Measurements from ENCODE around the gene RPS6KA2.
"Not testable (repeated sequence)": the region's sequence is repeated elsewhere in the genome, so short reads cannot be mapped to it uniquely, and the experiment has no call there.

RPS6KA2 gene

DNA sequence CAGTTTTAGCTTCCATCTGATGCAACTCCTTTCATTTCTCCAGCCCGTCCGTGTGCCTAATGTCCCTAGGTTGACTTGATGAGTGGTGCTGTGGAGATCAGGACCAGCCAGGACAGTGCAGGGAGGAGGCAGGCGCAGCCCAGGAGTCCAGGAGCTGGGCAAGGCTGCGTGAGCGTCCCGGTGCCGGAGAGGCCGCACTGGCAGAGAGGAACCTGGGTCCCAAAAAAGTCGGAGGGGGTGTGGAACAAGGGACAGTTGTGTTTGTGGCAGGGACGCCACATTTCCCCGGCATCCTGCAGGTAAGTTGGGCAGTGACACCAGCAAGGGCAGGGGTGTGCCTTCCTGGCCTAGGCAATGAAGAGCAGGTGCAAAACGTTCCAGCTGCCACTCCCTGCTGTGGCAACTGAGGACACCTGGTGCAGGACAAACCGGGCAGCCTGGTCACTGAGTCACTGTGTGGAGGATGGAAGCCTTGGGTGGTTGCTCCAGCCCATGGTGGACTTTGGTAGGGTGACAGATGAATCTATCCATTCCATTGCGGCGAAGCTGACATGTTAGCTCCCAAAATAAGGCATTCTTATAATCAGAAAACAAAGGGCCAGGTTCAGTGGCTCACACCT lies 93.7 kb downstream of the RPS6KA2 start:
- no peak for DNase-seq (ENCODE audit: low read depth in 4 of 4, low spot score in 1 of 4)

DNA sequence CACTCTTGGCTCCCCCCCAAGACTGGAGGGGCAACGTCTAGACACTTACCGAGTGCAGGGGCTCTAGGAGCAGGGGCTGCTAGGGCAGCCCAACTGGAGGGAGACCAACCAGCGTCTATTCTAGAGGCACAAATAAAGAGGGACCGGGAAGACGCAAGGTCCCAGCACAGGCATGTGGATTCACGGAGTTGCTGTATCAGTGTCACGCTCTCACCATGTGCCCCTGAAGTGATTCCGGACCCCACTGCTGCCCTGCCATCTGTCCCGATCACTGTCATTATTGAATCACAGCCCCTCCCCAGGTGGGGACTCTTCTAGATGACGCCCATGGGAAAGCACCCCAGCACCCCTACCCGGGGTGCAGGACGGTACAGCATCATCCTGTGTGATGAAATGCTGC lies 94.7 kb downstream of the RPS6KA2 start:
- DNase-seq (ENCODE audit: low read depth in 4 of 4, low spot score in 1 of 4), result no peak

DNA sequence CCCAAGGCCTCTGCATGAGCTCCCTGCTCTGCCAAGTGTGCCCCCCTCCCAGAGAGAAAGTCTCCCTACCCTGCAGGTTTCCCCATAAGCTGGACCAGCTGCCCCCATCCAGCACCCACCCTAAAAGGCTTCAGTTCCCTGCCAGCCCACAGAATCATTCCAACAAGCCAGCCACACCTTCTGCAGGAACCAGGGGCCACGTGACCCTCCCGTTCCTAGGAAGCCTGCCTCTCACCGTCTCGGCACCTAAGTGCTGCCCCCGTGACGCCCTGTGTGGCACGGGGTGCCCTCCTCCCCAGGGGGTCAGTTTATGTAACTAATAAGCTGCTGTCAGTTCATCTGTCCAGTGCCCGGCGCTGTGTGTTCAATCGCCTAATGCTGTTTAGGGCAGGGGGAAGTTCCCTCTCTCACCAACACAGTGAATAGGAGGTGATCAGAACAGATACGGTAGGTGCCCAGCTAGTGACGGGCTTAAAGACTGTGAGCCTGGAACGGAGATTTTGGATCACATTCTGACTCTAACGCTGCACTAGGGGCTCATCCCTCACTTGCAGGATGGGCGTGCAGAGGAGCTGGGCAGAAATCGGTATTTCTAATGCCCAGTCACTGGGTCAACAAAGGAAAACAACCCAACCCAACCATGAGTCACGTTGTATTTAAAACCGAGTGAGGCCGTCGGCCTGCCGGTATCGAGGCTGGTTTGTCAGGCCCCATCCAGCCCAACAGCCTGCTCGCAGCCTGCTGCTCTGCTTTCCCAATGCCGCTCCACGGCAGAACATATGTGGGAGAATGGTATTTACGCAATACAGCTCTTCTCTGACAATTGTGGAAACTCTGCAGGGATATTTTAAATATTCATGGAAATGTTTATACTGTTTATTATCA lies 96.6 kb downstream of the RPS6KA2 start:
- no peak for DNase-seq (ENCODE audit: low read depth in 4 of 4, low spot score in 1 of 4)

GRCh38 chr6:166529586-166529985 lies 97.5 kb downstream of the RPS6KA2 start:
- no peak for DNase-seq (ENCODE audit: low read depth in 4 of 4, low spot score in 1 of 4)

DNA sequence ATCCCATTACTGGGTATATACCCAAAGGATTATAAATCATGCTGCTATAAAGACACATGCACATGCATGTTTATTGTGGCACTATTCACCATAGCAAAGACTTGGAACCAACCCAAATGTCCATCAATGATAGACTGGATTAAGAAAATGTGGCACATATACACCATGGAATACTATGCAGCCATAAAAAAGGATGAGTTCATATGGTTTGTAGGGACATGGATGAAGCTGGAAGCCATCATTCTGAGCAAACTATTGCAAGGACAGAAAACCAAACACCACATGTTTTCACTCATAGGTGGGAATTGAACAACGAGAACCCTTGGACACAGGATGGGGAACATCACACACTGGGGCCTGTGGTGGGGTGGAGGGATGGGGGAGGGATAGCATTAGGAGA lies 98.0 kb downstream of the RPS6KA2 start:
- DNase-seq (ENCODE audit: low read depth in 4 of 4, low spot score in 1 of 4), result not testable (repeated sequence)

DNA sequence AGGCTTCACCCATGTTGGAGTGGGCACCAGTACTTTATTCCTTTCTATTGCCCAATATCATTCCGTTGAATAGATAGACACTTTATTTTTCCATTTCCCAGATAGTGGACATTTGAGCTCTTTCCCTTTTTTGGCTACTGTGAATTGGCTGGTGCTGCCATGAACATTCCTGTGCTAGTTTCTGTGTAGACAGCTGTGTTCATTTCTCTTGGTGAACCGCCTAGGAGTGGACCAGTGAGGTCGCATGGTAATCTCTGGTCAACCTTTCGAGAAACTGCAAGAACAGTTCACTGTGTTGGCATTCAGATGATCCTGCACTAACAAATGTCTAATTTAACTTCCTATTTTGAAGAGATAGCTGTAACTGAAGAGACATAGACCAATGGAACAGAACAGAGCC lies 99.2 kb downstream of the RPS6KA2 start:
- no peak for DNase-seq (ENCODE audit: low read depth in 4 of 4, low spot score in 1 of 4)

GRCh38 chr6:166526937-166527336 lies 100.1 kb downstream of the RPS6KA2 start:
- DNase-seq (ENCODE audit: low read depth in 4 of 4, low spot score in 1 of 4), result no peak

DNA sequence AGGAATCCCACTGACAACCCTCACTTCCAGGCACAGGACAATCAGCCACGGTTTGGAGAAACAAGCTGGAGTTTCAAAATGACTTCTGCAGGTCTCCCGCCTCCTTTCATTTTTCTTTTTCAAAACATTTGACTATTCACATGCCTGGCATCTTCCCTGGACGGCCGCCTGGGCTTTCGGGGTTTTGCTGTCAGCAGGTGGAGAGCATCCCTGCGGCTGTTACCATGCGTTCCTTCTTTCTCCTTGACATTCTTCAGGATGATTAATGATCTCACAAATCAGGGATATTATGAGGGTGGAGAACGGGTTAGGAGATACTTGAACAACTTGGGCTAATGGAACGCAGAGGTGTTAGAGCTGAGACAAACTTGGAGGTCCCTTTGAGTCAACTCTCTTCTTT lies 101.5 kb downstream of the RPS6KA2 start:
- no peak for DNase-seq (ENCODE audit: low read depth in 4 of 4, low spot score in 1 of 4)

DNA sequence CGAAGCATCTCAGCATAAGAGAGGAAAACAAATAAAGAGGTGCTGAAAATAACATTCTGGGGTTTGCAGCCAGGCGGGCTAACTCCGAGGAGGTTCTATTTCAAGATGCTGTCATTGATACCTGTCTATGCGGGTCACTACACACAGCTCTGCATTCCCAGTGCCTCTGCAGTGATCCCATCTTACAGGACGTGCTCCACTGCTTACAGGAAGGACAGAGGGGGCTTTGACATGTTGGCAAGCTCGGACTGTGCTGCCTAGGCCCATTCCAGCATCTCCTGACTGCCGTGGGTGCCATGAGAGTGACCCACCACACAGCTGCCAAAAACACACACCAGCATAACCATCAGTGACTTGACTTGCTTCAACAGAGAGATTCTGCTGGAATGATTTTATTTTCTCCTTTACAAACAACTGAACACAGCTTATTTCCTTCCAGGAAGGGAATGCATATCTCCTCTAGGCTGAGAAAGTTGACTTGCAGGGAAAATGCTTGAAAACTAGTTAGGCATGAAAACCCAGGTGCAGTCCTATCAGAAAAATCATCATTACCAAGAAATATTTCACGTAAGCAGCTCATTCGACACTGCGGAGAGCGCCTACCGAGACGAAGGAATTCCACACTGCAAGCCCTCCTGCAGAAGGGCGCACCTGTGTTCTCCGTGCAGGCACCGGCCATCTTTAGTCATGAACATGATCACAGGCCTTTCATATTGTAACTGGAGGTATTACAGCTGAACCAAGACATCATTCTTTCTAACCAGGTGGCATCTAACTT lies 103.1 kb downstream of the RPS6KA2 start:
- no peak for DNase-seq (ENCODE audit: low read depth in 4 of 4, low spot score in 1 of 4)

DNA sequence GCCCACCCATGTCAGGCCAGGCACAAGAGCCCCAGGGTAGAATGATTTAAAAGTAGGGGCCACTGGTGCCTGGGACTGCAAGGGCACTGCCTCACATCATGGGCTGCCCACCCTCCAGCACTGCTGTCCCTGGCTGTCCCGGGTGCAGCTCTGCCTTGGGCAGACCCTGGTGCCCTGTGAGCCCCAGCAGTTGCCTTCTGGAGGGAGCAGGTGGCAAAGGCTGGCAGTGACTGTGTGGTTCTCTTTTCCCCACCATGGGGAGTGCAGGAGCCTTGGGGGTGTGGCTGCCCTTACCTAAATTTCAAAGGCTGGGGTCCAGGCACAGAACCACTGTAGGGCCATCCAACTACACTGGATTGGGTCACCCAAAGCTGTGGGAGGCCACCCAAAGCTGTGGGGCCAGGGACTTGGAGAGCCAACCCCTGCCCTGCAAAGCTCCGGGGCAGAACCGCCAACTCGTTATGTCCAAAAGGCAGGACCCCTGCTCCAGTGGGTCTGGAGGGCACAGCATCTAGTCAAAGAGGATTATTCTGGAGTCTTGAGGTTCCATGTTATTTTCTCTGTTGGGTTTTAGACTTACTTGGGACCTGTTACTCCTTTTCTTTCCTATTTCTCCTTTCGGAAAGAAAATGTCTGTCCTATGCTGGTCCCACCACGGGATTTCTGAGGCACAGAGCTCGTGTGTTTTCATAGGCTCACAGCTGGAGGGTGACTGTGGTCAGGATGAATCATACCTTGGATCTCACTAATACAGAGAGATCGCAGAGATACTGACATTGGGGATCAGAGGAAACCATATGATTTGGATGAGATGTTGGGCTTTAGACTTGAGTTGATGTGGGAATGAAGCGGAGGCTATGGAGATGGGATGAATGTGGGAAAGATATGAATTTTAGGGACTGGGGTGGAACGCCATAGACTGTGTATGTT lies 105.9 kb downstream of the RPS6KA2 start:
- no peak for DNase-seq (ENCODE audit: low read depth in 4 of 4, low spot score in 1 of 4)

DNA sequence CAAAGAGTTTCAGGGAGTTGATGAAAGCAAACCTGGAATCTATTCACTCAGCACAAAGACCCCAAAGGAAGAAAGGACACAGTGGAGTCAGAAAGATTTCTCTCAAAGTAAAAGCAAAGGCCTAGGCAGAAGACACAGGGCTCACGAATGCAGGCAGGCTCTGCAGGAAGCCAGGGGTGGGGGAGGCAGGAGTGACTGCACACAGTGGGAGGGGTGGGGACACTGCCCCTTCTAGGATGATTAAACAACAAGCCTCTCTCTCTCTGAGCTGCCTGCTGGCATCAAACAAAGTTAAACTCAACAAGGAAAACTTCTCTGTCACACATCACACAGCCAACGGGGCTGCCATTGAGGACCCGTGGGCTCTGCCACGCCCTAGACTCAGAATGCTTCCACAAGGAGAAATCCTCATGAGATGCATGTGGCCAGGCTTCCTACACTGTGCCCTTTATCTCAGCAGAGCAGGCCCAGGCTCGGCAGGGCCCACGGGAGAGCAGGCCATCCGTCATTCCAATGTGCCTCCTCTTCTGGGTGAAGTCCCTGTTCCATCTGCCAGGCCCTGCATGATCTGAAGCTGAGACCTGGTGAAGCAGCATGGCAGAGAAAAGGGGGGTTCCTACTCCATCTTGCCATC lies 110.7 kb downstream of the RPS6KA2 start:
- no peak for DNase-seq (ENCODE audit: low read depth in 4 of 4, low spot score in 1 of 4)

DNA sequence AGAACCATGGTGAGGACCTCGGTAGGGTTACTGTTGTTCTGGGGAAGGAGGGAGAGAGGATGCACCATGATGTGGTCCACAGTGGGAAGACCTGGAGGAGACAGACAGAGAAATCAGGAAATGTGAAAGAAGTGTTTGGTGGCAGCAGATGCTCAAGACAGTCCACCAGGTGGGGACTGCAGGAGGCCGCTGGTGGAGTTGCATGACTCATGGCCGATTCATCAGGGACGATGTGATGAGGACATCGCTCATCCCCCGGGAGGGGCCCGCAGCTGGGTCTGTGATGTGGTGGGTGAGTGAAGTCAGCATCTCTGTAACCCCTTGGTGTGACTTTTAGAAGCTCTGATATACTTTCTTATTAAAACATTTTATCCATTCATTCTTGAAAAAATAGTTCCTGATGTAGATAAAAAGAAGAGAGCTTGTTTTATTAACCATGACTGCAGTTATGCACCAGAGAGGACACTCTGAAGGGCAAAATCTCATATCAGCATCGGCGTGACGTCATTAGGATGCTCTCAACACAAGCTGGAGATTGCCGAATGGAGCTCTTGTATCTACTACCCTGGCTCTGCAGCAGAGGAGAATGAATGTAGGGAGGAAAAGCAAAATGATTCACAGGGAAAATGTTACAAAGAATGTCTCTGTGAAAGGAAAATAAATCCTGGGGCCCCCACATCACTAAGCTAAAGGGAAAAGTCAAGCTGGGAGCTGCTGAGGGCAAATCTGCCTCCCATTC lies 111.8 kb downstream of the RPS6KA2 start:
- peak in 3 of 4 experiments; percentile 28 to 58 (median 46) for DNase-seq (ENCODE audit: low read depth in 4 of 4, low spot score in 1 of 4)

DNA sequence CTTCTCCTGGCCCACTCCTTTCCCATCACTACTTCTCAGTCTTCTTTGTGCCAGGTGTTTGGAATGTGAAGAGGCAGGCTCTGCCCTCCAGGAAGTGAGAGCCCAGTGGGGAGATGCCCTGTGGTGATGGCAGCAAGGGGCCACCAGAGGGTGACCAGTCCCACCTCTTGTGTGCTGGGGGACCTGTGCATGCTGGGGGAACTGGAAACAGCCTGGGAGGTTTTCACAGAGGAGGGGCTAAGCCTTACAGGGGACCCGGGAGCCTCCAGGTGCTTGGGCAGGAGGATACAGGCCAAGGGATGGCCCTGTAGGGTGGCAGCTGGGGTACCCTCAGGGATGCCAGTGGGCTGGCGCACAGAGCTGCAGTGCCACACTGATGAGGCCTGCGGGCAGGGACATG lies 112.9 kb downstream of the RPS6KA2 start:
- DNase-seq (ENCODE audit: low read depth in 4 of 4, low spot score in 1 of 4), result no peak

DNA sequence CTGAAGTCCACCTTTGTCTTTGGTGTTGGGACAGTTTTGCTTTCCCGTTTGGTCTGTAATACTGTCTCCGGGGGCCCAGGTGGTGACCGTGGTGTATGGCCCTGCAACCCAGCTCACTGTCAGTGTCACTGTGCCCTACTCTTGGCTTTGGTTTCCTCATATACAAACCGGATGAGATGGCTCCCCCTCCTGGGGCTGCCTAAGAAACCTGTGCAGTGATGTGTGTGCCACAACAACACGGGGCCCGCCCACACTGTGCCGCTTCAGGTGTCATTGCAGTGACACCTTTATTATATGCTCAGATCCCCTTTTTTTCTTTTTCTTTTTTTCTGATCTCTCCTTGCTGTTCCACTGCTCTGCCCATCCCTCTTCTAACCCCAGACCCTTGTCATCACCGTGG lies 114.5 kb downstream of the RPS6KA2 start:
- no peak for DNase-seq (ENCODE audit: low read depth in 4 of 4, low spot score in 1 of 4)

- DNase-seq (ENCODE audit: low read depth in 4 of 4, low spot score in 1 of 4), result no peak
Observed at GRCh38 chr6:166511316-166511715, 115.7 kb downstream of the RPS6KA2 start.

DNA sequence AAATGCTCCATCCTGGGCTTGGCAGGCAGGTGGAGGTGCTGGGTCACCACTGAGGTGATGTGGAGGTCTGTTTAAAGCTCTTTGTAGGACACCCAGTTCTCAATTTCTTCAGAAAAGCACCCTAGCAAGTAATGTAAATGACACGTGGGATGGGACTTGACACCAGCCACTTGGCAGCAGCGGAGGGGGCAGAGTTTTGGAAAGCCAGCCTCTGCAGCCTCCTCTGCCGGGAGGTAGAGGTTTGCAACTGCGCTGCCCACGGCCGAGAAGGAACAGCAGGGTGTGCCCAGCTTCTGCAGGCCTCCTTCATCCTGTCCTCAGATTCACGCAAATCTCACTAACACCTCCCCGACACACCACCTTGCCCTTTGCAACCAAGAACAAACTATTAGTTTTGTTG lies 117.9 kb downstream of the RPS6KA2 start:
- no peak for DNase-seq (ENCODE audit: low read depth in 4 of 4, low spot score in 1 of 4)

DNA sequence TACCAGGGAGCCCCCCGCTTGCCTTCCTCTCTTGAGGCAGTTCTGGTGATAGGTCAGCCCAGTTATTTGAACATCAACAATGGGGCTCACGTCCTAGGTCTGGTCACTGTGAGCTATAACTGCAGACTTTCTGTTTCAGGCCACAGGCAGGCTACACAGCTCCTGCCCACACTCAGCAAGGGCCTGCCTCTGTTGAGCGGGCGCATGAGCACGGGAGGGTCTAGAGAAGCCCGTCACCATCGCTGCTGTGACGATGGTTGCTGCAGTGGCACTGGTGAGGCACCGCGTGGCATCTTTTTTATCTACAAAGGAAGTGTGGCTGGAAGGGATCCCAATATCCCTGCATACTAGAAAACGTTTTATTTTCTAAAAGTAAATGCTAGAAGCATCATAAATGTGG lies 118.3 kb downstream of the RPS6KA2 start:
- DNase-seq (ENCODE audit: low read depth in 4 of 4, low spot score in 1 of 4), result no peak

DNA sequence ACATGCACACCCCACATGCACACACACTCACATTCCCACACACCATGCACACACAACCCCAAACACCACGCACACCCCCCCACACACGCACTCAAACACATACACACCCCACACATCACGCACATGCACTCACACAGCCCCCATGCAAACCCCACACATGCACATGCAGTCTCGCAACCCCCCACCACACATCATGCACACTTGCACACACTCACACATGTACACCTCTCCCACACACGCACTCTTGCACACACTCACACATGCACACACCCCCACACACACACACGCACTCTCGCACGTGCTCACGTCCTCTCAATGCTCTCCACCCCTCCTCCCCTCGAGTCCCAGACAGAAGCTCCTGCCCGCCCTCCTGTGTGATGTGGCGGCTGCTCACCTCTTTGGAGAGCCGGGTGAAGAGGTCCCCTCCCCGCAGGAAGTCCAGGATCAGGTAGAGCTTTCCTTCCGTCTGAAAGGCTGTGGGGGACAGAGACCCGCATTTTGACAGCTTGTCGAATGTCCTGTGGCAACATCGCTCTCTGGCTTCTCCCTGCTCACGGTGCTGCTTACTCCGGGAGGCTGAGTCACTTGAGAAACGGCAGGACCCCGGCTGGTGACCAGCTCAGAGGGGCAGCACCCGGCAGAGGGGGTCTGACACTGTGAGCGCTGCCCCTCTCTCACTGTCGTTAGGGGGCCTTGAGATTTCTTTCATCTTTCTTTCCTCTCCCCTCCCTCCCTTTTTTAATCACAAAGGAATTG lies 119.1 kb downstream of the RPS6KA2 start:
- DNase-seq (ENCODE audit: low read depth in 4 of 4, low spot score in 1 of 4), result no peak

- DNase-seq (ENCODE audit: low read depth in 4 of 4, low spot score in 1 of 4), result no peak
Observed at GRCh38 chr6:166507380-166507779, 119.7 kb downstream of the RPS6KA2 start.
